ENCODE data around the gene CLMN. TPM values are rescaled to one million over a fixed set of nuclear protein-coding genes. Genes with fewer than 3 reads are reported as not detected.

CLMN gene
- polyA plus RNA-seq, 1 donor from 2014 or later, result 0.57 TPM

DNA sequence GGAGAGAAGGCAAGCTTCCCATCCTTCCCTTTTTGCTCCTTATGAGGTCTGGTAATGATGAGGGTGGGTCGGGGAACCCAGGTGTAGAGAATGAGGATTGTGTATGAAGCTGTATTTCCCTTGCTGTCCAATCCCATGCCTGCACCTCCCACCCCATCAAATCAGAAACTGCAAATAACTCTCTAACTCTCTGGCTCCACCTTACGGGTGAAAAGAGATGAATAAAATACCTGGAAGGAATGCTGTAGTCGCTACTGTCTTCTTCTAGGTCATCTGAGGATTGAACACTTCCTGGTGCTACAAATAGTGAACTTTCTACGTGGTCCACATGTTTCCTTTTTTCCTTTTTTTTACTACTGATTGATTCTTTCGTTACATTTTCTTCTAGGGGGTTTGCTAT lies 123.4 kb downstream of the CLMN start:
- Histone ChIP-seq H3K4me3 (ENCODE audit: low read length) (no peak overlapping the region), H3K9ac (ENCODE audit: low read length) (no peak overlapping the region), H3F3A (ENCODE audit: insufficient read depth, low read length, poor library complexity, severe bottlenecking) (no peaks in the 10 kb centered on the region), H2AFZ (ENCODE audit: low read depth, low read length) (no peak overlapping the region), H4K20me1 (ENCODE audit: insufficient read depth) (no peaks in the 10 kb centered on the region), H3K9me3 (ENCODE audit: low read length) (no peaks in the 10 kb centered on the region), H3K9me2 (ENCODE audit: insufficient read depth, low read length) (no peaks in the 10 kb centered on the region), H3K4me2 (ENCODE audit: low read length) (no peak overlapping the region), H3K79me2 (replicated peaks; ENCODE audit: insufficient read depth, low read length) (no peaks in the 10 kb centered on the region), H3K27ac (ENCODE audit: low read length) (no peak overlapping the region), H3K27me3 (ENCODE audit: insufficient read depth, low read depth, low read length) (no peaks in the 10 kb centered on the region), H3K36me3 (ENCODE audit: insufficient read depth, low read length) (no peaks in the 10 kb centered on the region)
- TF ChIP-seq EP300 (conservative IDR thresholded peaks at IDR 0.05; ENCODE audit: poor library complexity, severe bottlenecking), result no peak
- TF ChIP-seq RAD21 (conservative IDR thresholded peaks at IDR 0.05), result no peak
- no peak for TF ChIP-seq SMC3 (conservative IDR thresholded peaks at IDR 0.05; ENCODE audit: poor library complexity)
- TF ChIP-seq POLR2AphosphoS5 (IDR thresholded peaks at IDR 0.05), result no peak
- TF ChIP-seq MXI1 (conservative IDR thresholded peaks at IDR 0.05; ENCODE audit: poor library complexity, severe bottlenecking), result no peak
- TF ChIP-seq, protein P1, sequence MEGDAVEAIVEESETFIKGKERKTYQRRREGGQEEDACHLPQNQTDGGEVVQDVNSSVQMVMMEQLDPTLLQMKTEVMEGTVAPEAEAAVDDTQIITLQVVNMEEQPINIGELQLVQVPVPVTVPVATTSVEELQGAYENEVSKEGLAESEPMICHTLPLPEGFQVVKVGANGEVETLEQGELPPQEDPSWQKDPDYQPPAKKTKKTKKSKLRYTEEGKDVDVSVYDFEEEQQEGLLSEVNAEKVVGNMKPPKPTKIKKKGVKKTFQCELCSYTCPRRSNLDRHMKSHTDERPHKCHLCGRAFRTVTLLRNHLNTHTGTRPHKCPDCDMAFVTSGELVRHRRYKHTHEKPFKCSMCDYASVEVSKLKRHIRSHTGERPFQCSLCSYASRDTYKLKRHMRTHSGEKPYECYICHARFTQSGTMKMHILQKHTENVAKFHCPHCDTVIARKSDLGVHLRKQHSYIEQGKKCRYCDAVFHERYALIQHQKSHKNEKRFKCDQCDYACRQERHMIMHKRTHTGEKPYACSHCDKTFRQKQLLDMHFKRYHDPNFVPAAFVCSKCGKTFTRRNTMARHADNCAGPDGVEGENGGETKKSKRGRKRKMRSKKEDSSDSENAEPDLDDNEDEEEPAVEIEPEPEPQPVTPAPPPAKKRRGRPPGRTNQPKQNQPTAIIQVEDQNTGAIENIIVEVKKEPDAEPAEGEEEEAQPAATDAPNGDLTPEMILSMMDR (IDR thresholded peaks at IDR 0.05; ENCODE audit: poor library complexity, severe bottlenecking), result no peak
- TF ChIP-seq, protein P2, sequence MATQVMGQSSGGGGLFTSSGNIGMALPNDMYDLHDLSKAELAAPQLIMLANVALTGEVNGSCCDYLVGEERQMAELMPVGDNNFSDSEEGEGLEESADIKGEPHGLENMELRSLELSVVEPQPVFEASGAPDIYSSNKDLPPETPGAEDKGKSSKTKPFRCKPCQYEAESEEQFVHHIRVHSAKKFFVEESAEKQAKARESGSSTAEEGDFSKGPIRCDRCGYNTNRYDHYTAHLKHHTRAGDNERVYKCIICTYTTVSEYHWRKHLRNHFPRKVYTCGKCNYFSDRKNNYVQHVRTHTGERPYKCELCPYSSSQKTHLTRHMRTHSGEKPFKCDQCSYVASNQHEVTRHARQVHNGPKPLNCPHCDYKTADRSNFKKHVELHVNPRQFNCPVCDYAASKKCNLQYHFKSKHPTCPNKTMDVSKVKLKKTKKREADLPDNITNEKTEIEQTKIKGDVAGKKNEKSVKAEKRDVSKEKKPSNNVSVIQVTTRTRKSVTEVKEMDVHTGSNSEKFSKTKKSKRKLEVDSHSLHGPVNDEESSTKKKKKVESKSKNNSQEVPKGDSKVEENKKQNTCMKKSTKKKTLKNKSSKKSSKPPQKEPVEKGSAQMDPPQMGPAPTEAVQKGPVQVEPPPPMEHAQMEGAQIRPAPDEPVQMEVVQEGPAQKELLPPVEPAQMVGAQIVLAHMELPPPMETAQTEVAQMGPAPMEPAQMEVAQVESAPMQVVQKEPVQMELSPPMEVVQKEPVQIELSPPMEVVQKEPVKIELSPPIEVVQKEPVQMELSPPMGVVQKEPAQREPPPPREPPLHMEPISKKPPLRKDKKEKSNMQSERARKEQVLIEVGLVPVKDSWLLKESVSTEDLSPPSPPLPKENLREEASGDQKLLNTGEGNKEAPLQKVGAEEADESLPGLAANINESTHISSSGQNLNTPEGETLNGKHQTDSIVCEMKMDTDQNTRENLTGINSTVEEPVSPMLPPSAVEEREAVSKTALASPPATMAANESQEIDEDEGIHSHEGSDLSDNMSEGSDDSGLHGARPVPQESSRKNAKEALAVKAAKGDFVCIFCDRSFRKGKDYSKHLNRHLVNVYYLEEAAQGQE (IDR thresholded peaks at IDR 0.05; ENCODE audit: borderline replicate concordance), result no peak
- TF ChIP-seq EZH2 (IDR thresholded peaks at IDR 0.05; ENCODE audit: borderline replicate concordance, insufficient read depth, low read length, poor library complexity, severe bottlenecking), result no peak
- TF ChIP-seq TAF1 (IDR thresholded peaks at IDR 0.05; ENCODE audit: low read depth), result no peak

- no peak overlapping the region for H2AFZ ChIP-seq (ENCODE audit: low read depth, low read length)
- no peak overlapping the region for H3K27ac ChIP-seq (ENCODE audit: low read length)
- no peaks in the 10 kb centered on the region for H3K27me3 ChIP-seq (ENCODE audit: insufficient read depth, low read depth, low read length)
- no peaks in the 10 kb centered on the region for H3K9me3 ChIP-seq (ENCODE audit: low read length)
- TF ChIP-seq EZH2 (IDR thresholded peaks at IDR 0.05; ENCODE audit: borderline replicate concordance, insufficient read depth, low read length, poor library complexity, severe bottlenecking) (no peak), MXI1 (conservative IDR thresholded peaks at IDR 0.05; ENCODE audit: poor library complexity, severe bottlenecking) (no peak), TAF1 (IDR thresholded peaks at IDR 0.05; ENCODE audit: low read depth) (no peak), EP300 (conservative IDR thresholded peaks at IDR 0.05; ENCODE audit: poor library complexity, severe bottlenecking) (no peak), SMC3 (conservative IDR thresholded peaks at IDR 0.05; ENCODE audit: poor library complexity) (no peak), RAD21 (conservative IDR thresholded peaks at IDR 0.05) (no peak)
- TF ChIP-seq, protein P1 (IDR thresholded peaks at IDR 0.05; ENCODE audit: poor library complexity, severe bottlenecking), result no peak
- TF ChIP-seq, protein P2 (IDR thresholded peaks at IDR 0.05; ENCODE audit: borderline replicate concordance), result no peak
- no peaks in the 10 kb centered on the region for H3K9me2 ChIP-seq (ENCODE audit: insufficient read depth, low read length)
- H3F3A ChIP-seq (ENCODE audit: insufficient read depth, low read length, poor library complexity, severe bottlenecking), result no peaks in the 10 kb centered on the region
- H3K79me2 ChIP-seq (replicated peaks; ENCODE audit: insufficient read depth, low read length), result no peaks in the 10 kb centered on the region
- no peaks in the 10 kb centered on the region for H3K36me3 ChIP-seq (ENCODE audit: insufficient read depth, low read length)
- H4K20me1 ChIP-seq (ENCODE audit: insufficient read depth), result no peaks in the 10 kb centered on the region
- H3K4me2 ChIP-seq (ENCODE audit: low read length), result no peak overlapping the region
- no peak overlapping the region for H3K9ac ChIP-seq (ENCODE audit: low read length)
- H3K4me3 ChIP-seq (ENCODE audit: low read length), result no peak overlapping the region
Measured at GRCh38 chr14:95195031-95195430, 124.7 kb downstream of the CLMN start.

Measured in neural cell (in vitro differentiated cells).